GM12878 (cell line): Measurements from ENCODE around the gene SMARCD3. TPM values are rescaled to one million over a fixed set of nuclear protein-coding genes. Genes with fewer than 3 reads are reported as not detected.

Experiments
- ATAC-seq: fragments of 200-7000 bp; cut with Tn5 transposase; 3 replicates; pipeline ENCODE4 v1.9.1; 2020; ENCODE audit warnings: mild to moderate bottlenecking, moderate library complexity
- BruUV-seq: library from RNA; stranded (reverse); fragments of 400-500 nt; replicated peaks from 2 replicates; lab custom pipeline; 2021; lab: Mats Ljungman, UMichigan
- CTCF ChIA-PET: fragments of 300-600 bp; sonication (Branson Sonifier 250); formaldehyde crosslinking; extraction: SDS; loops from one replicate; lab custom pipeline; 2021; ENCODE audit warnings: inconsistent platforms; lab: Yijun Ruan, JAX
- POLR2A ChIA-PET: fragments of 350-600 bp; formaldehyde crosslinking; extraction: SDS; loops from one replicate; lab custom pipeline; 2021; ENCODE audit warnings: inconsistent platforms; lab: Charles Lee
- RAD21 ChIA-PET: fragments of 300-600 bp; sonication (Branson Sonifier 250); formaldehyde crosslinking; loops from one replicate; lab custom pipeline; 2023; ENCODE audit warnings: antibody characterized with exemption; ENCODE audit not compliant: unreplicated experiment; lab: Charles Lee
- SMC1A ChIA-PET: fragments of 300-600 bp; sonication (Branson Sonifier 250); formaldehyde crosslinking; loops from one replicate; lab custom pipeline; 2023; ENCODE audit not compliant: unreplicated experiment, uncharacterized antibody; lab: Charles Lee
- DNase-seq: peaks from one replicate; pipeline ENCODE4 v3.0.0-alpha.2; 2011; ENCODE audit warnings: low read depth, low spot score
- FAIRE-seq: peaks from 3 replicates; lab custom pipeline; 2011; peaks lifted over from hg19 to GRCh38; lab: Jason Lieb, UNC
- H2AFZ ChIP-seq: 2 replicates; pipeline ENCODE4 v1.6.0; 2011; ENCODE audit warnings: low read depth, low read length, control low read depth; ENCODE audit not compliant: control insufficient read depth
- H3K27ac ChIP-seq: 2 replicates; pipeline ENCODE4 v1.5.1; 2011; ENCODE audit warnings: control low read depth; ENCODE audit not compliant: control insufficient read depth, insufficient read depth
- H3K27me3 ChIP-seq, 2 experiments: replicated peaks in 1 of 2; 2 replicates each; pipeline versions ENCODE4 v1.6.0 to v1.6.1; 2011; ENCODE audit warnings: low read length in 1 of 2; ENCODE audit not compliant: control insufficient read depth in 2 of 2, insufficient read depth in 2 of 2
- H3K36me3 ChIP-seq, 2 experiments: 2 replicates each; pipeline ENCODE4 v1.5.1; 2011; ENCODE audit warnings: low read length in 1 of 2; ENCODE audit not compliant: control insufficient read depth in 2 of 2, insufficient read depth in 2 of 2
- H3K4me1 ChIP-seq: 2 replicates; pipeline ENCODE4 v1.6.1; 2011; ENCODE audit warnings: mild to moderate bottlenecking, low read length, moderate library complexity, mixed read lengths; ENCODE audit not compliant: control insufficient read depth, insufficient read depth
- H3K4me2 ChIP-seq: 2 replicates; pipeline ENCODE4 v1.6.0; 2011; ENCODE audit warnings: control low read depth; ENCODE audit not compliant: control insufficient read depth, insufficient read depth
- H3K4me3 ChIP-seq: fragments of 200-600 bp; sonication (generic); 2 replicates; pipeline ENCODE4 v1.5.1; 2016
- H3K79me2 ChIP-seq: 2 replicates; pipeline ENCODE4 v1.6.0; 2011; ENCODE audit warnings: low read length; ENCODE audit not compliant: control insufficient read depth, insufficient read depth
- H3K9ac ChIP-seq: 2 replicates; pipeline ENCODE4 v1.8.0; 2011; ENCODE audit warnings: low read length, control low read depth, mixed read lengths; ENCODE audit not compliant: control insufficient read depth, insufficient read depth
- H3K9me3 ChIP-seq: replicated peaks from 3 replicates; pipeline ENCODE4 v1.5.1; 2011; ENCODE audit warnings: mild to moderate bottlenecking, low read length; ENCODE audit not compliant: control insufficient read depth, insufficient read depth
- H4K20me1 ChIP-seq: 2 replicates; pipeline ENCODE4 v1.6.0; 2011; ENCODE audit not compliant: control insufficient read depth, insufficient read depth
- BCL11A ChIP-seq: IDR thresholded peaks from 2 replicates; pipeline ENCODE4 v1.6.1; 2011; ENCODE audit warnings: low read depth, low read length
- CBX3 ChIP-seq: fragments of 200-600 bp; sonication (generic); IDR thresholded peaks from 2 replicates; pipeline ENCODE4 v1.6.1; 2016; ENCODE audit warnings: low read depth, borderline replicate concordance
- CUX1 ChIP-seq: IDR thresholded peaks from 2 replicates; pipeline ENCODE4 v1.6.1; 2012; ENCODE audit warnings: improper control_type of control experiment, low read depth, low read length; ENCODE audit not compliant: insufficient replicate concordance
- TBL1XR1 ChIP-seq: IDR thresholded peaks from 2 replicates; pipeline ENCODE4 v1.6.1; 2012; ENCODE audit warnings: low read depth, low read length, improper control_type of control experiment
- WRNIP1 ChIP-seq: IDR thresholded peaks from 2 replicates; pipeline ENCODE4 v1.6.1; 2011; ENCODE audit warnings: low read depth, low read length, improper control_type of control experiment, borderline replicate concordance
- ZNF207 ChIP-seq: fragments of 450-650 bp; IDR thresholded peaks from 2 replicates; pipeline ENCODE4 v1.6.1; 2014; ENCODE audit warnings: antibody characterized with exemption, mild to moderate bottlenecking, borderline replicate concordance
- WGBS: methylation state at CpG from one replicate; pipeline ENCODE4 v1.1.6; 2016; ENCODE audit warnings: low lambda C conversion rate; ENCODE audit not compliant: insufficient replicate concordance, insufficient coverage; ENCODE audit errors: missing lambda C conversion rate; 5-methylcytosine and 5-hydroxymethylcytosine counted together
- in situ Hi-C: fragments of 300-500 bp; cut with MboI; formaldehyde crosslinking; loops from 9 replicates; pipeline ENCODE4 v1.14.3; 2018; ENCODE audit warnings: mixed read lengths
- intact Hi-C: fragments of 100-400 bp; cut with micrococcal nuclease; formaldehyde crosslinking; loops from one replicate; pipeline ENCODE4 v1.14.2; 2022; ENCODE audit not compliant: unreplicated experiment
- polyA plus RNA-seq, 11 experiments: library from polyadenylated mRNA; depleted of rRNA in 4 of 11; unstranded in 6 of 11; stranded (reverse) in 5 of 11; fragments of >200 nt; fragmentation: Nextera tagmentation in 4 of 11; fragmentation: Illumina TruSeq in 1 of 11; extraction: Ambion mirVana in 4 of 11; extraction: Trizol in 1 of 11; gene quantifications; 1 replicate in 1 of 11; 2 replicates in 10 of 11; pipeline versions ENCODE4 v1.2.1 to v1.2.3, GENCODE V29; 2011 to 2016; ENCODE audit warnings: inconsistent platforms in 2 of 11, missing spikeins in 2 of 11, low read depth in 1 of 11
- total RNA-seq, 4 experiments: library from RNA; depleted of rRNA in 3 of 4; stranded (reverse); fragments of >200 nt in 3 of 4; fragmentation: Illumina TruSeq in 1 of 4; extraction: Trizol in 1 of 4; gene quantifications; 2 replicates each; pipeline versions ENCODE4 v1.2.1 to v1.2.3, GENCODE V29; 2013 to 2021

The SMARCD3 gene
- total and polyA plus RNA-seq, 10 of the 15 experiments (the other 5 are each of a cell fraction or from before 2014, with no cell fraction given), result 0.11 to 1.4 (median 0.16) TPM

- SMC1A ChIA-PET, result no interaction called here
- no TSS peak for BruUV-seq
- Histone ChIP-seq H3K27me3 (peaks cover 0 to 4% of the 10 kb centered on the region in 2 experiments; a peak in 3 of 4 replicates), H3K9ac (no peak overlapping the region), H3K4me2 (no peak overlapping the region), H4K20me1 (peaks cover 4% of the 10 kb centered on the region; the same call in 1 of the 2 replicates), H3K4me3 (no peak overlapping the region), H3K36me3 (no peaks in the 10 kb centered on the region), H3K4me1 (no peaks in the 10 kb centered on the region), H2AFZ (no peak overlapping the region), H3K79me2 (no peaks in the 10 kb centered on the region), H3K9me3 (no peaks in the 10 kb centered on the region), H3K27ac (no peak overlapping the region)
- POLR2A ChIA-PET, result no interaction called here
- WGBS, result 49% methylated on average over 7 of the region's 7 CpGs
- CTCF ChIA-PET, result no interaction called here
- no peak for DNase-seq
- FAIRE-seq, result no peak
- TF ChIP-seq CUX1, result no peak
- no peak for TF ChIP-seq CBX3
- TF ChIP-seq WRNIP1, result no peak
- TF ChIP-seq ZNF207, result no peak
- TF ChIP-seq BCL11A, result no peak
- TF ChIP-seq TBL1XR1, result no peak
- no peak for ATAC-seq
- in situ Hi-C loops, result no loop called here
- RAD21 ChIA-PET, result no interaction called here
- intact Hi-C loops, result no loop called here
Measured at GRCh38 chr7:151272877-151273276, 24.4 kb upstream of the SMARCD3 start.
